Measurements from ENCODE around the gene RASSF7. TPM values are rescaled to one million over a fixed set of nuclear protein-coding genes. Genes with fewer than 3 reads are reported as not detected.
"Not testable (repeated sequence)": the region's sequence is repeated elsewhere in the genome, so short reads cannot be mapped to it uniquely, and the experiment has no call there.

Gene RASSF7
- polyA plus RNA-seq (2012; ENCODE audit: insufficient read depth, insufficient read length, low read depth) = 3.7 TPM

GRCh38 chr11:560305-561147, at the start of gene RASSF7, which contains the start of gene LMNTD2:
Gene RASSF7 (plus strand): TSS chr11:560970. CDS start chr11:561769, 799 bp downstream.
Gene LMNTD2 (minus strand): TSS chr11:560738. CDS start chr11:560716, 22 bp downstream.
- Histone ChIP-seq H3K27me3 (peaks cover 19% of the 10 kb centered on the region), H3K9me3 (no peaks in the 10 kb centered on the region), H3K36me3 (no peaks in the 10 kb centered on the region), H3K4me1 (no peaks in the 10 kb centered on the region), H3K4me3 (ENCODE audit: low read depth, low read length) (peak within 1 kb of the TSS; percentile 46)
- peak; percentile 90 for DNase-seq
- no peak for TF ChIP-seq CTCF (IDR thresholded peaks at IDR 0.05; ENCODE audit: low read depth, low read length)

GRCh38 chr11:512761-513595, 47.8 kb upstream of the RASSF7 start:
- H3K36me3 ChIP-seq = no peaks in the 10 kb centered on the region
- no peak for DNase-seq
- no peak overlapping the region for H3K4me3 ChIP-seq (ENCODE audit: low read depth, low read length)
- TF ChIP-seq CTCF (IDR thresholded peaks at IDR 0.05; ENCODE audit: low read depth, low read length) = no peak
- no peaks in the 10 kb centered on the region for H3K4me1 ChIP-seq
- H3K9me3 ChIP-seq = no peaks in the 10 kb centered on the region
- H3K27me3 ChIP-seq = no peaks in the 10 kb centered on the region

GRCh38 chr11:514606-515005, 46.2 kb upstream of the RASSF7 start:
- Histone ChIP-seq H3K4me3 (ENCODE audit: low read depth, low read length) (no peak overlapping the region), H3K4me1 (no peaks in the 10 kb centered on the region), H3K9me3 (no peaks in the 10 kb centered on the region; the same call in 1 of the 2 replicates), H3K36me3 (no peaks in the 10 kb centered on the region), H3K27me3 (no peaks in the 10 kb centered on the region)
- no peak for DNase-seq
- TF ChIP-seq CTCF (IDR thresholded peaks at IDR 0.05; ENCODE audit: low read depth, low read length) = no peak

- Histone ChIP-seq H3K9me3 (no peaks in the 10 kb centered on the region; the same call in 1 of the 2 replicates), H3K4me1 (no peaks in the 10 kb centered on the region), H3K27me3 (no peaks in the 10 kb centered on the region), H3K4me3 (ENCODE audit: low read depth, low read length) (no peak overlapping the region), H3K36me3 (no peaks in the 10 kb centered on the region)
- DNase-seq = no peak
- TF ChIP-seq CTCF (IDR thresholded peaks at IDR 0.05; ENCODE audit: low read depth, low read length) = no peak
Observed at GRCh38 chr11:515131-515530, 45.6 kb upstream of the RASSF7 start.

- no peaks in the 10 kb centered on the region; the same call in 1 of the 2 replicates for H3K9me3 ChIP-seq
- TF ChIP-seq CTCF (IDR thresholded peaks at IDR 0.05; ENCODE audit: low read depth, low read length) = no peak
- H3K36me3 ChIP-seq = no peaks in the 10 kb centered on the region
- no peaks in the 10 kb centered on the region for H3K27me3 ChIP-seq
- H3K4me1 ChIP-seq = no peaks in the 10 kb centered on the region
- no peak overlapping the region for H3K4me3 ChIP-seq (ENCODE audit: low read depth, low read length)
- DNase-seq = no peak
Observed at GRCh38 chr11:516400-516799, 44.4 kb upstream of the RASSF7 start.

GRCh38 chr11:516918-517685, 43.7 kb upstream of the RASSF7 start:
- not testable (repeated sequence) for H3K27me3 ChIP-seq; H3K36me3 ChIP-seq; DNase-seq; H3K4me3 ChIP-seq (ENCODE audit: low read depth, low read length); H3K4me1 ChIP-seq; H3K9me3 ChIP-seq
